HepG2 (cell line): Measurements from ENCODE around the gene PTH2. TPM values are rescaled to one million over a fixed set of nuclear protein-coding genes. Genes with fewer than 3 reads are reported as not detected.

Experiments used
- MAFK ChIP-seq, 2 experiments: IDR thresholded peaks in 1 of 2; conservative IDR thresholded peaks in 1 of 2; 2 replicates each; pipeline ENCODE4 v1.6.1; 2011; ENCODE audit warnings: improper control_type of control experiment in 2 of 2, low read length in 2 of 2
- MED1 ChIP-seq: sonication (generic); formaldehyde crosslinking; IDR thresholded peaks from 2 replicates; pipeline ENCODE4 v1.4.0; 2020; ENCODE audit warnings: missing genetic modification reagents
- MTF1 ChIP-seq: sonication (generic); formaldehyde crosslinking; IDR thresholded peaks from 2 replicates; pipeline ENCODE4 v1.5.0; 2020; ENCODE audit warnings: missing genetic modification reagents
- MZF1 ChIP-seq: sonication (generic); formaldehyde crosslinking; IDR thresholded peaks from 2 replicates; pipeline ENCODE4 v1.8.1; 2023; ENCODE audit warnings: mild to moderate bottlenecking, missing genetic modification reagents, borderline replicate concordance
- SIN3A ChIP-seq: IDR thresholded peaks from 2 replicates; pipeline ENCODE4 v1.6.1; 2011; ENCODE audit warnings: low read depth, mild to moderate bottlenecking, control low read depth, low read length, borderline replicate concordance
- SIN3B ChIP-seq: fragments of 150-350 bp; IDR thresholded peaks from 2 replicates; pipeline ENCODE4 v1.6.1; 2014; ENCODE audit warnings: low read length
- SKI ChIP-seq: fragments of 450-650 bp; IDR thresholded peaks from one replicate; pipeline ENCODE4 v1.6.1; 2018; ENCODE audit warnings: mild to moderate bottlenecking; ENCODE audit not compliant: partially characterized antibody
- SMAD9 ChIP-seq: sonication (generic); formaldehyde crosslinking; IDR thresholded peaks from 2 replicates; pipeline ENCODE4 v1.5.1; 2020; ENCODE audit warnings: mild to moderate bottlenecking, missing genetic modification reagents
- TAF1 ChIP-seq: sonication (generic); formaldehyde crosslinking; IDR thresholded peaks from 2 replicates; pipeline ENCODE4 v1.4.0; 2020; ENCODE audit warnings: missing genetic modification reagents
- TOE1 ChIP-seq: sonication (generic); formaldehyde crosslinking; IDR thresholded peaks from 2 replicates; pipeline ENCODE4 v1.4.0; 2020; ENCODE audit warnings: mild to moderate bottlenecking, missing genetic modification reagents
- ZC3H4 ChIP-seq: sonication (generic); formaldehyde crosslinking; IDR thresholded peaks from 2 replicates; pipeline ENCODE4 v1.4.0; 2020; ENCODE audit warnings: missing genetic modification reagents, borderline replicate concordance
- ZNF343 ChIP-seq: sonication (generic); formaldehyde crosslinking; IDR thresholded peaks from 2 replicates; pipeline ENCODE4 v1.4.0; 2020; ENCODE audit warnings: mild to moderate bottlenecking, missing genetic modification reagents
- ZNF569 ChIP-seq: sonication (generic); formaldehyde crosslinking; IDR thresholded peaks from 2 replicates; pipeline ENCODE4 v1.5.0; 2020; ENCODE audit warnings: mild to moderate bottlenecking, missing genetic modification reagents, moderate library complexity, borderline replicate concordance
- ZNF572 ChIP-seq: sonication (generic); formaldehyde crosslinking; IDR thresholded peaks from 2 replicates; pipeline ENCODE4 v1.5.1; 2020; ENCODE audit warnings: mild to moderate bottlenecking, missing genetic modification reagents
- ZNF616 ChIP-seq: sonication (generic); formaldehyde crosslinking; IDR thresholded peaks from 2 replicates; pipeline ENCODE4 v1.5.0; 2020; ENCODE audit warnings: low read depth, mild to moderate bottlenecking, missing genetic modification reagents
- ZNF792 ChIP-seq: IDR thresholded peaks from 2 replicates; pipeline ENCODE4 v1.6.1; 2016
- ZSCAN30 ChIP-seq: sonication (generic); formaldehyde crosslinking; IDR thresholded peaks from 2 replicates; pipeline ENCODE4 v1.5.0; 2020; ENCODE audit warnings: mild to moderate bottlenecking, missing genetic modification reagents
- ZZZ3 ChIP-seq: sonication (generic); formaldehyde crosslinking; IDR thresholded peaks from 2 replicates; pipeline ENCODE4 v1.4.0; 2020; ENCODE audit warnings: missing genetic modification reagents, mild to moderate bottlenecking, borderline replicate concordance
- polyA plus RNA-seq, 8 experiments: library from polyadenylated mRNA; depleted of rRNA in 3 of 8; stranded (reverse) in 7 of 8; unstranded in 1 of 8; fragments of >200 nt; fragmentation: Illumina TruSeq in 4 of 8; extraction: Trizol in 4 of 8; gene quantifications; 2 replicates each; pipeline versions ENCODE4 v1.2.1 to v1.2.3, GENCODE V29; 2011 to 2016; ENCODE audit warnings: low read depth in 4 of 8, missing spikeins in 1 of 8, mixed read lengths in 1 of 8; ENCODE audit not compliant: insufficient read depth in 1 of 8
- total RNA-seq, 5 experiments: library from RNA; depleted of rRNA; stranded (reverse); fragments of >200 nt; fragmentation: Illumina TruSeq; extraction: Trizol; gene quantifications; 2 replicates each; pipeline ENCODE4 v1.2.3, GENCODE V29; 2016; ENCODE audit warnings: low read depth in 1 of 5
- TF ChIP-seq, protein P1 (sequence below): sonication (generic); formaldehyde crosslinking; IDR thresholded peaks from 2 replicates; pipeline ENCODE4 v1.8.0; 2022; ENCODE audit warnings: mild to moderate bottlenecking, missing genetic modification reagents
- TF ChIP-seq, protein P2 (sequence below): sonication (generic); formaldehyde crosslinking; IDR thresholded peaks from 2 replicates; pipeline ENCODE4 v1.4.0; 2020; ENCODE audit warnings: missing genetic modification reagents
- TF ChIP-seq, protein P3 (sequence below): sonication (generic); formaldehyde crosslinking; conservative IDR thresholded peaks from 2 replicates; pipeline ENCODE4 v1.4.0; 2020; ENCODE audit warnings: missing genetic modification reagents
- TF ChIP-seq, protein P4 (sequence below): sonication (generic); formaldehyde crosslinking; IDR thresholded peaks from 2 replicates; pipeline ENCODE4 v1.5.0; 2020; ENCODE audit warnings: mild to moderate bottlenecking, missing genetic modification reagents

PTH2 gene
- total and polyA plus RNA-seq, 2 of the 13 experiments (the other 11 are each of a cell fraction or from before 2014, with no cell fraction given): not detected

DNA sequence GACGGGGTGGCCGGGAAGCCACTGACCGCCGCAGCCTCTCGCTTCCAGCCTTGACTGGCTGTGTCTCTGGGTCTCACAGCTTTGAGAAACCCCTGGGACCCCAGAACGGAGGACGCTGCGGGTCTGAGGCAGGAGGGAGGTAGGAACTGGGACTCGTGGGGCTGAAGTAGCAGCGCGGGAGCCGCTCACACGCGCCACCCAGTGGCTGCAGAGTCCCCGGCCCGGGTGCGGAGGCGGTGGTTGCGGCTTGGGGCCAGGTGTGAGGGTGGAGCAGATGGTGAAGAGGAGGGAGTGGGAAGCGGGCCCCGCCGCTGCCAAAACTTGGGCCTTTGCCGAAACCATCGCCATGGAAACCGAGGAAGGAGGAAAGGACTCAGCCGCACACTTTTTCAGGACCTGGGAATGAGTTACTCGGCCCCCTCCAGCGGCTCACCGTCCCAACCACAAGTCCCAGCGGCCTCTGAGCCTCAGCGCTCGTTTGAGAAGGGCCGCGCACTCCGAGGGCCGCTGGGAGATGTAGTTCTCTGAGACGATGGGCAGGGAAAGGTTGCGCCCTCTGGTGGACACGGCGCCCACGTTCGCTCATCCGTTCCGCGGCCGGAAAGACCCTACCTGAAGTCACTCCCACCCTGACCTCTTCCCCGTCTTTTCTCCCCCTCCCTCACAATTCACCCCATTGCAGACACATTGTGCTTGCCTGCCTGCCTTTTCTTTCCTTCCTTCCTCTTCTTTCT lies 20.3 kb upstream of the PTH2 start (continued):
- TF ChIP-seq ZNF792: peak; percentile 56; the same call in 1 of the 2 replicates
- TF ChIP-seq SKI: no peak
- no peak for TF ChIP-seq MTF1 (CRISPR knock-in tag)
- TF ChIP-seq, protein P1, sequence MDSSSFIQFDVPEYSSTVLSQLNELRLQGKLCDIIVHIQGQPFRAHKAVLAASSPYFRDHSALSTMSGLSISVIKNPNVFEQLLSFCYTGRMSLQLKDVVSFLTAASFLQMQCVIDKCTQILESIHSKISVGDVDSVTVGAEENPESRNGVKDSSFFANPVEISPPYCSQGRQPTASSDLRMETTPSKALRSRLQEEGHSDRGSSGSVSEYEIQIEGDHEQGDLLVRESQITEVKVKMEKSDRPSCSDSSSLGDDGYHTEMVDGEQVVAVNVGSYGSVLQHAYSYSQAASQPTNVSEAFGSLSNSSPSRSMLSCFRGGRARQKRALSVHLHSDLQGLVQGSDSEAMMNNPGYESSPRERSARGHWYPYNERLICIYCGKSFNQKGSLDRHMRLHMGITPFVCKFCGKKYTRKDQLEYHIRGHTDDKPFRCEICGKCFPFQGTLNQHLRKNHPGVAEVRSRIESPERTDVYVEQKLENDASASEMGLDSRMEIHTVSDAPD (CRISPR knock-in tag): no peak
- TF ChIP-seq TOE1 (CRISPR knock-in tag): no peak
- no peak for TF ChIP-seq ZZZ3
- TF ChIP-seq, protein P2, sequence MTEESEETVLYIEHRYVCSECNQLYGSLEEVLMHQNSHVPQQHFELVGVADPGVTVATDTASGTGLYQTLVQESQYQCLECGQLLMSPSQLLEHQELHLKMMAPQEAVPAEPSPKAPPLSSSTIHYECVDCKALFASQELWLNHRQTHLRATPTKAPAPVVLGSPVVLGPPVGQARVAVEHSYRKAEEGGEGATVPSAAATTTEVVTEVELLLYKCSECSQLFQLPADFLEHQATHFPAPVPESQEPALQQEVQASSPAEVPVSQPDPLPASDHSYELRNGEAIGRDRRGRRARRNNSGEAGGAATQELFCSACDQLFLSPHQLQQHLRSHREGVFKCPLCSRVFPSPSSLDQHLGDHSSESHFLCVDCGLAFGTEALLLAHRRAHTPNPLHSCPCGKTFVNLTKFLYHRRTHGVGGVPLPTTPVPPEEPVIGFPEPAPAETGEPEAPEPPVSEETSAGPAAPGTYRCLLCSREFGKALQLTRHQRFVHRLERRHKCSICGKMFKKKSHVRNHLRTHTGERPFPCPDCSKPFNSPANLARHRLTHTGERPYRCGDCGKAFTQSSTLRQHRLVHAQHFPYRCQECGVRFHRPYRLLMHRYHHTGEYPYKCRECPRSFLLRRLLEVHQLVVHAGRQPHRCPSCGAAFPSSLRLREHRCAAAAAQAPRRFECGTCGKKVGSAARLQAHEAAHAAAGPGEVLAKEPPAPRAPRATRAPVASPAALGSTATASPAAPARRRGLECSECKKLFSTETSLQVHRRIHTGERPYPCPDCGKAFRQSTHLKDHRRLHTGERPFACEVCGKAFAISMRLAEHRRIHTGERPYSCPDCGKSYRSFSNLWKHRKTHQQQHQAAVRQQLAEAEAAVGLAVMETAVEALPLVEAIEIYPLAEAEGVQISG (CRISPR knock-in tag): peak; percentile 90
- TF ChIP-seq, protein P3, sequence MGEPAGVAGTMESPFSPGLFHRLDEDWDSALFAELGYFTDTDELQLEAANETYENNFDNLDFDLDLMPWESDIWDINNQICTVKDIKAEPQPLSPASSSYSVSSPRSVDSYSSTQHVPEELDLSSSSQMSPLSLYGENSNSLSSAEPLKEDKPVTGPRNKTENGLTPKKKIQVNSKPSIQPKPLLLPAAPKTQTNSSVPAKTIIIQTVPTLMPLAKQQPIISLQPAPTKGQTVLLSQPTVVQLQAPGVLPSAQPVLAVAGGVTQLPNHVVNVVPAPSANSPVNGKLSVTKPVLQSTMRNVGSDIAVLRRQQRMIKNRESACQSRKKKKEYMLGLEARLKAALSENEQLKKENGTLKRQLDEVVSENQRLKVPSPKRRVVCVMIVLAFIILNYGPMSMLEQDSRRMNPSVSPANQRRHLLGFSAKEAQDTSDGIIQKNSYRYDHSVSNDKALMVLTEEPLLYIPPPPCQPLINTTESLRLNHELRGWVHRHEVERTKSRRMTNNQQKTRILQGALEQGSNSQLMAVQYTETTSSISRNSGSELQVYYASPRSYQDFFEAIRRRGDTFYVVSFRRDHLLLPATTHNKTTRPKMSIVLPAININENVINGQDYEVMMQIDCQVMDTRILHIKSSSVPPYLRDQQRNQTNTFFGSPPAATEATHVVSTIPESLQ (CRISPR knock-in tag): no peak
- no peak for TF ChIP-seq SIN3B
- TF ChIP-seq SMAD9: no peak
- peak; percentile 88; the same call in 1 of the 2 replicates for TF ChIP-seq ZNF572 (CRISPR knock-in tag)
- 0 out of 2 replicates have a peak, but pooled peaks have one; percentile 40 for TF ChIP-seq ZNF343 (CRISPR knock-in tag)
- no peak for TF ChIP-seq ZNF616 (CRISPR knock-in tag)
- TF ChIP-seq, protein P4, sequence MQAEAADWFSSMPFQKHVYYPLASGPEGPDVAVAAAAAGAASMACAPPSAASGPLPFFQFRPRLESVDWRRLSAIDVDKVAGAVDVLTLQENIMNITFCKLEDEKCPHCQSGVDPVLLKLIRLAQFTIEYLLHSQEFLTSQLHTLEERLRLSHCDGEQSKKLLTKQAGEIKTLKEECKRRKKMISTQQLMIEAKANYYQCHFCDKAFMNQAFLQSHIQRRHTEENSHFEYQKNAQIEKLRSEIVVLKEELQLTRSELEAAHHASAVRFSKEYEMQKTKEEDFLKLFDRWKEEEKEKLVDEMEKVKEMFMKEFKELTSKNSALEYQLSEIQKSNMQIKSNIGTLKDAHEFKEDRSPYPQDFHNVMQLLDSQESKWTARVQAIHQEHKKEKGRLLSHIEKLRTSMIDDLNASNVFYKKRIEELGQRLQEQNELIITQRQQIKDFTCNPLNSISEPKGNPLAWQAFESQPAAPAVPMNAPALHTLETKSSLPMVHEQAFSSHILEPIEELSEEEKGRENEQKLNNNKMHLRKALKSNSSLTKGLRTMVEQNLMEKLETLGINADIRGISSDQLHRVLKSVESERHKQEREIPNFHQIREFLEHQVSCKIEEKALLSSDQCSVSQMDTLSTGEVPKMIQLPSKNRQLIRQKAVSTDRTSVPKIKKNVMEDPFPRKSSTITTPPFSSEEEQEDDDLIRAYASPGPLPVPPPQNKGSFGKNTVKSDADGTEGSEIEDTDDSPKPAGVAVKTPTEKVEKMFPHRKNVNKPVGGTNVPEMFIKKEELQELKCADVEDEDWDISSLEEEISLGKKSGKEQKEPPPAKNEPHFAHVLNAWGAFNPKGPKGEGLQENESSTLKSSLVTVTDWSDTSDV (CRISPR knock-in tag): no peak
- peak; percentile 47; the same call in 1 of the 2 replicates for TF ChIP-seq TAF1
- TF ChIP-seq SIN3A: peak; percentile 21; the same call in 1 of the 2 replicates
- no peak for TF ChIP-seq ZSCAN30 (CRISPR knock-in tag)
- TF ChIP-seq ZC3H4 (CRISPR knock-in tag): no peak
- TF ChIP-seq ZNF569 (CRISPR knock-in tag): no peak
- TF ChIP-seq MZF1 (CRISPR knock-in tag): no peak
- no peak for TF ChIP-seq MAFK (conservative IDR thresholded peaks at IDR 0.05 in 1 of 2, IDR thresholded peaks at IDR 0.05 in 1 of 2; ENCODE audit: low read length in 2 of 2)
- TF ChIP-seq MED1: peak; percentile 10; the same call in 1 of the 2 replicates
